Measurements from ENCODE around the gene OR2W1. TPM values are rescaled to one million over a fixed set of nuclear protein-coding genes. Genes with fewer than 3 reads are reported as not detected.

The OR2W1 gene
- not detected for total RNA-seq

DNA sequence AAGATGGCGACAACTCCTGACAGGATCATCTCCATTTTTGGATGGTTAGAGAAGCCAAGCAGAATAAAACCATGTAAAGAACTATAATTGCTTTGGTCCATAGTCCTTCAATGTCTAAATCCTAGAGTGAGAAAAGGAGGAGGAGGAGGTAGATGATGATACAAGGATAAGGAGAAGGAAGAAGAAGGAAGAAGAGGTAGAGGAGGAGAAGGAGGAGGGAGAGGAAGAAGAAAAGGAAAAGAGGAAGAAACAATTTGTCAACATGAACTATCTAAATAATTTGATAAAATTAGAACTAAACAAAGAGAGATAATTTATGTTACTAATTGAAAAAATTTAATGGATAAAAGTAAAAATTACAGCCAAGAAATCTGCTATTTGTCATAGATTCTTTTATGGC lies at the start of gene OR2W1:
TSS of gene OR2W1 (minus strand) at position 101 of the 400 bp plus-strand sequence. CDS start at position 101, 0 bp downstream.
- peaks cover 60% of the 10 kb centered on the region for H3K27me3 Mint-ChIP-seq
- no peak for DNase-seq
- no peak within 1 kb of the TSS for H3K4me3 Mint-ChIP-seq
- H3K36me3 Mint-ChIP-seq, result no peaks in the 10 kb centered on the region
- no peaks in the 10 kb centered on the region for H3K4me1 Mint-ChIP-seq
- no peak within 1 kb of the TSS for H3K27ac Mint-ChIP-seq
- peaks cover 3% of the 10 kb centered on the region for H3K9me3 Mint-ChIP-seq

DNA sequence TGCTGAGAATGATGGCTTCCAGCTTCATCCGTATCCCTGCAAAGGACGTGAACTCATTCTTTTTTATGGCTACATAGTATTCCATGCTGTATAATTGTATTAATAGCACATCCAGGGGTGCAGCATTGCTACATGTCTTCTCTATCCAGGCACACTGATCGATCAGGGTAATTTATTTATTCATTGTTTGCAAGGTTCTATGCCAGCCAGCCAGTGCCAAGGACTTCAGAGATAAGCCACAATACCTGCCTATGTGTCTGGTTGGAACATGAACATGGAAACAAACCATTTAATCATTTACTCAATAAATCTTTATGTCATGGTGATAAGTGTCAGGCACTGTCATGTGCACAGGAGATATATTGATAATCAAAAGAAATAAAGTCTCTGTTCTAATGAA lies 48.0 kb upstream of the OR2W1 start:
- Mint-ChIP-seq H3K4me3 (no peak overlapping the region), H3K4me1 (no peaks in the 10 kb centered on the region), H3K9me3 (peaks cover 2% of the 10 kb centered on the region), H3K36me3 (no peaks in the 10 kb centered on the region), H3K27me3 (peaks cover 51% of the 10 kb centered on the region), H3K27ac (no peak overlapping the region)
- no peak for DNase-seq

- no peaks in the 10 kb centered on the region for H3K4me1 Mint-ChIP-seq
- H3K27me3 Mint-ChIP-seq, result peaks cover 39% of the 10 kb centered on the region
- no peak for DNase-seq
- no peak within 1 kb of the TSS for H3K4me3 Mint-ChIP-seq
- no peaks in the 10 kb centered on the region for H3K9me3 Mint-ChIP-seq
- no peak within 1 kb of the TSS for H3K27ac Mint-ChIP-seq
- H3K36me3 Mint-ChIP-seq, result no peaks in the 10 kb centered on the region
Measured at GRCh38 chr6:29087213-29087612, 42.2 kb upstream of the OR2W1 start, which contains the start of gene OR2B3. Gene OR2B3, minus strand, starts transcription at chr6:29087313. Its CDS starts 65 bp downstream, at chr6:29087248.

DNA sequence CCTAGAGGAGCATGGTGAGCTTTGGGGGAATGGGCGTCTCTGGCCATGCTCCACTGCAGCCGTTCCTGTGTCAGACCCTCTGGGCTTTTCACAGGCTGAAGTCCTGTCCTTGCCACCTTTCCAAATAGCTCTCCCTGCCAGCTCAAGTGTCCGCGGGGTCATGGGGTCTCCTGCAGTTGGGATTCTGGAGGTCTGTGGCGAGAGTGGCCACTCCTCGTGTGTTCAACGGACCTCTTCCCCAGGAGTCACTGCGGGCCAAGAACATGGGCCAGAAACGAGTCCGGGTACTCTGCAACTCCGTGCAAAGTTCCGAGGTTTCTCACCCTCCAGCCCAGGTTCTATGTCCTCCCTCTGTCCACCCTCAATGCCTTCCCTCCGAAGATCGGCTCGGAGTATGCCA lies 37.5 kb upstream of the OR2W1 start:
- Mint-ChIP-seq H3K36me3 (no peaks in the 10 kb centered on the region), H3K27me3 (peaks cover 14% of the 10 kb centered on the region), H3K4me3 (no peak overlapping the region), H3K27ac (no peak overlapping the region), H3K9me3 (no peaks in the 10 kb centered on the region), H3K4me1 (peaks cover 3% of the 10 kb centered on the region)
- DNase-seq, result no peak

DNA sequence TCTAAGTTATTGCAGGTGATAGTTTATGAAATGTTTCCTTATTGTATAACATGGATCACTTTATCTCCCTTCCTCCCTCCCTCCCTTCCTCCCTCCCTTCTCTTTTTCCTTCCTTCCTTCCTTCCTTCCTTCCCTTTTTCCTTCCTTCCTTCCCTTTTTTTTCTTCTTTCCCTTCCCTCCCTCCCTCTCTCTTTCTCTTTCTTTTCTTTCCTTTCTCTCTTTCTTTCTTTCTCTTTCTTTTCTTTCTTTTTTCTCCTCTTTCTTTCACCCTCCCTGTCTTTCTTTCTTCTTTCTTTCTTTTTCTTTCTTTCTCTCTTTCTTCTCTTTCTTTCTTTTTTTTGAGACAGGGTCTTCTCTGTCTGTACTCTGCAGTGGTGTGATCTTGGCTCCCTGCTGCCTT lies 36.3 kb upstream of the OR2W1 start:
- H3K27me3 Mint-ChIP-seq, result peaks cover 9% of the 10 kb centered on the region
- H3K4me1 Mint-ChIP-seq, result peaks cover 3% of the 10 kb centered on the region
- DNase-seq, result no peak
- H3K9me3 Mint-ChIP-seq, result no peaks in the 10 kb centered on the region
- H3K27ac Mint-ChIP-seq, result no peak overlapping the region
- no peak overlapping the region for H3K4me3 Mint-ChIP-seq
- no peaks in the 10 kb centered on the region for H3K36me3 Mint-ChIP-seq

DNA sequence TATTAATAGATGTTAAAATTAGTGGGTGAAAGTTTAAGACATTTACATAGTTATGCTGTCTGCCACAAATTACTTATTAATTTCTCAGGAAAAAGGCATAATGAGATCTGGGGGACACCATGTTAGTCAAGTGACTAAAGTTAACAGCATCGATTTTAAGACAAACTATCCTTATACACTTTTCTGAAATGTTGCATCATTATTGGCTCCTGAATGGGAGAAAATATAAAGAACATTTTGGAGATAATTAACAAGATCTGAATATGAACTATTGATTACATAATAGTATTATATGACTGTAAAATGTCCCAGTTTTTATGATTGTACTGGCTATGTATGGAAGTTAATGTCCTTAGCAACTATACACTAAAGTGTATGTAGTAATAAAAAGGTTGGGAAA lies 34.2 kb upstream of the OR2W1 start:
- Mint-ChIP-seq H3K27ac (no peak overlapping the region), H3K4me1 (peaks cover 3% of the 10 kb centered on the region), H3K27me3 (peaks cover 5% of the 10 kb centered on the region), H3K36me3 (no peaks in the 10 kb centered on the region), H3K9me3 (no peaks in the 10 kb centered on the region), H3K4me3 (no peak overlapping the region)
- DNase-seq, result no peak

- peak; percentile 1 for DNase-seq
- H3K27me3 Mint-ChIP-seq, result peaks cover 38% of the 10 kb centered on the region
Measured at GRCh38 chr6:29071831-29072723, 27.1 kb upstream of the OR2W1 start.

DNA sequence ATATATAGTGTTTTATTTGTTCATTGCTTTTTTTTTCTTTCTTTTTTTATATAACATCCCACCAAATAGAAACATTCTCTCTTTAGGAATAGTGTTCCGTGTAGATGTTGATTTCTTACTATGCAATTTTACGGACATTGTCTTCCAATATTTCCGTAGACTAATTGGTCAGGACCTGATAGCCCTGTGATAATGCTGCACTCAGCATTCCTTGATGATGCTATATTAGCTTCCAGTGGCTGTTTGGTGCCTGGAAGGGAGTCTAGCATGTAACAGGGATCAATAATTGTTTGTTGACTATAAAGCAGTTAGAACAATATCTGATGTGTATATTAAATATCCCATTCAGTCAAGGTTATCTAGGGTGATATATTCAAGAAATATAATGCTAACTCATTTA lies 6.7 kb upstream of the OR2W1 start:
- H3K4me3 Mint-ChIP-seq, result no peak overlapping the region
- H3K4me1 Mint-ChIP-seq, result no peaks in the 10 kb centered on the region
- H3K36me3 Mint-ChIP-seq, result no peaks in the 10 kb centered on the region
- no peak overlapping the region for H3K27ac Mint-ChIP-seq
- peaks cover 60% of the 10 kb centered on the region for H3K27me3 Mint-ChIP-seq
- H3K9me3 Mint-ChIP-seq, result no peaks in the 10 kb centered on the region
- DNase-seq, result no peak

More at GRCh38 chr6:29071831-29072723, 27.1 kb upstream of the OR2W1 start:
- peaks cover 3% of the 10 kb centered on the region for H3K9me3 Mint-ChIP-seq
- peaks cover 4% of the 10 kb centered on the region for H3K36me3 Mint-ChIP-seq
- no peaks in the 10 kb centered on the region for H3K4me1 Mint-ChIP-seq
- H3K4me3 Mint-ChIP-seq, result no peak overlapping the region
- no peak overlapping the region for H3K27ac Mint-ChIP-seq

- DNase-seq, result no peak
- no peaks in the 10 kb centered on the region for H3K9me3 Mint-ChIP-seq
- H3K4me1 Mint-ChIP-seq, result no peaks in the 10 kb centered on the region
- H3K36me3 Mint-ChIP-seq, result no peaks in the 10 kb centered on the region
- no peak overlapping the region for H3K27ac Mint-ChIP-seq
- no peak overlapping the region for H3K4me3 Mint-ChIP-seq
- H3K27me3 Mint-ChIP-seq, result peaks cover 35% of the 10 kb centered on the region
Measured at GRCh38 chr6:29035951-29036350, 9.0 kb downstream of the OR2W1 start.

- H3K27me3 Mint-ChIP-seq, result peaks cover 63% of the 10 kb centered on the region
Measured at GRCh38 chr6:29028821-29029220, 16.2 kb downstream of the OR2W1 start.

GRCh38 chr6:29025927-29026585 lies 18.9 kb downstream of the OR2W1 start:
- Mint-ChIP-seq H3K4me3 (no peak overlapping the region), H3K27ac (no peak overlapping the region), H3K9me3 (no peaks in the 10 kb centered on the region), H3K4me1 (no peaks in the 10 kb centered on the region), H3K36me3 (no peaks in the 10 kb centered on the region), H3K27me3 (peaks cover 71% of the 10 kb centered on the region)
- no peak for DNase-seq

More at GRCh38 chr6:29028821-29029220, 16.2 kb downstream of the OR2W1 start:
- Mint-ChIP-seq H3K27ac (no peak overlapping the region), H3K4me1 (no peaks in the 10 kb centered on the region), H3K9me3 (no peaks in the 10 kb centered on the region), H3K4me3 (no peak overlapping the region), H3K36me3 (no peaks in the 10 kb centered on the region)
- DNase-seq, result no peak

GRCh38 chr6:29021434-29021833 lies 23.5 kb downstream of the OR2W1 start:
- no peak overlapping the region for H3K27ac Mint-ChIP-seq
- peaks cover 7% of the 10 kb centered on the region for H3K4me1 Mint-ChIP-seq
- H3K4me3 Mint-ChIP-seq, result no peak overlapping the region
- H3K9me3 Mint-ChIP-seq, result no peaks in the 10 kb centered on the region
- no peak for DNase-seq
- H3K36me3 Mint-ChIP-seq, result no peaks in the 10 kb centered on the region
- peaks cover 46% of the 10 kb centered on the region for H3K27me3 Mint-ChIP-seq

- peaks cover 40% of the 10 kb centered on the region for H3K27me3 Mint-ChIP-seq
- no peaks in the 10 kb centered on the region for H3K36me3 Mint-ChIP-seq
- H3K27ac Mint-ChIP-seq, result no peak overlapping the region
- no peaks in the 10 kb centered on the region for H3K9me3 Mint-ChIP-seq
- no peak for DNase-seq
- peaks cover 14% of the 10 kb centered on the region for H3K4me1 Mint-ChIP-seq
- H3K4me3 Mint-ChIP-seq, result no peak overlapping the region
Measured at GRCh38 chr6:29019629-29020028, 25.3 kb downstream of the OR2W1 start.

DNA sequence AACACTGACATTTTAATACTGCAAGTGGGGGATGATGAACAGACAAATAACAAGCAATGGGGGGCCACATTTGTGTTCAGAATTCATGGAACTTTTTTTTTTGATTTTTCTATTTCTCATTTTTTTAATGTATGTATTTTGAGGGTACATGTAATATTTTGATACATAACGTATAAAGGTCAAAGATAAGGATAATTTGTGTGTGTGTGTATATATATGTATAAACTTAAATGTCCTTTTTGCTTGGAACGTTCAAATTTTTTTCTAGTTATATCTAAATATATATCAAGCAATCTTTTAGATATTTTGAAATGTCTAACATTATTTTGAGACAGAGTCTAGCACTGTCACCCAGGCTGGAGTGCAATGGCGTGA lies 27.6 kb downstream of the OR2W1 start:
- no peaks in the 10 kb centered on the region for H3K36me3 Mint-ChIP-seq
- no peaks in the 10 kb centered on the region for H3K9me3 Mint-ChIP-seq
- H3K4me3 Mint-ChIP-seq, result peak overlapping the region; percentile 88
- H3K27me3 Mint-ChIP-seq, result peaks cover 42% of the 10 kb centered on the region
- peaks cover 19% of the 10 kb centered on the region for H3K4me1 Mint-ChIP-seq
- H3K27ac Mint-ChIP-seq, result no peak overlapping the region
- DNase-seq, result no peak

GRCh38 chr6:29016559-29017427 lies 28.2 kb downstream of the OR2W1 start:
- DNase-seq, result peak; percentile 82
- H3K36me3 Mint-ChIP-seq, result no peaks in the 10 kb centered on the region
- peak overlapping the region; percentile 88 for H3K4me3 Mint-ChIP-seq
- peaks cover 19% of the 10 kb centered on the region for H3K4me1 Mint-ChIP-seq
- H3K27ac Mint-ChIP-seq, result peak overlapping the region; percentile 86
- H3K9me3 Mint-ChIP-seq, result no peaks in the 10 kb centered on the region
- H3K27me3 Mint-ChIP-seq, result peaks cover 36% of the 10 kb centered on the region
